ENCODE data around the gene CACNA1E. TPM values are rescaled to one million over a fixed set of nuclear protein-coding genes. Genes with fewer than 3 reads are reported as not detected.
"Not testable (repeated sequence)": the region's sequence is repeated elsewhere in the genome, so short reads cannot be mapped to it uniquely, and the experiment has no call there.

Gene CACNA1E
- total RNA-seq, 2 experiments from 2014 or later = 0.08 TPM; not detected in 1

GRCh38 chr1:181531441-181531840 lies 48.1 kb downstream of the CACNA1E start:
- no peak for DNase-seq
- no peak for ATAC-seq
- ChIA-PET POLR2A (no interaction called here), CTCF (interaction anchor here (1.1 kb wide), 1 partner anchor 13 kb away, joined by 3 read pairs; no protein-coding TSS in a partner anchor)
- Mint-ChIP-seq H3K27ac (no peak overlapping the region), H3K4me1 (ENCODE audit: low read depth) (no peaks in the 10 kb centered on the region), H3K9me3 (ENCODE audit: insufficient read depth) (peaks cover 7% of the 10 kb centered on the region), H3K27me3 (ENCODE audit: low read depth) (peaks cover 5% of the 10 kb centered on the region), H3K4me3 (no peak overlapping the region), H3K36me3 (ENCODE audit: low read depth) (no peaks in the 10 kb centered on the region)

GRCh38 chr1:181531951-181532600 lies 48.8 kb downstream of the CACNA1E start:
- DNase-seq (no peak), ATAC-seq (no peak)
- Mint-ChIP-seq H3K4me1 (ENCODE audit: low read depth) (no peaks in the 10 kb centered on the region), H3K9me3 (ENCODE audit: insufficient read depth) (peaks cover 7% of the 10 kb centered on the region), H3K27me3 (ENCODE audit: low read depth) (peaks cover 5% of the 10 kb centered on the region), H3K4me3 (no peak overlapping the region), H3K27ac (no peak overlapping the region), H3K36me3 (ENCODE audit: low read depth) (no peaks in the 10 kb centered on the region)
- CTCF ChIA-PET = no interaction called here
- POLR2A ChIA-PET = no interaction called here

GRCh38 chr1:181538836-181539235 lies 55.5 kb downstream of the CACNA1E start:
- H3K9me3 Mint-ChIP-seq (ENCODE audit: insufficient read depth) = no peaks in the 10 kb centered on the region
- no peak overlapping the region for H3K27ac Mint-ChIP-seq
- H3K4me1 Mint-ChIP-seq (ENCODE audit: low read depth) = no peaks in the 10 kb centered on the region
- ChIA-PET POLR2A (no interaction called here), CTCF (no interaction called here)
- H3K4me3 Mint-ChIP-seq = no peak overlapping the region
- H3K27me3 Mint-ChIP-seq (ENCODE audit: low read depth) = peaks cover 15% of the 10 kb centered on the region
- DNase-seq = no peak
- no peaks in the 10 kb centered on the region for H3K36me3 Mint-ChIP-seq (ENCODE audit: low read depth)
- ATAC-seq = no peak

GRCh38 chr1:181541458-181541857 lies 58.1 kb downstream of the CACNA1E start:
- Mint-ChIP-seq H3K4me1 (ENCODE audit: low read depth) (no peaks in the 10 kb centered on the region), H3K27me3 (ENCODE audit: low read depth) (peaks cover 18% of the 10 kb centered on the region), H3K36me3 (ENCODE audit: low read depth) (no peaks in the 10 kb centered on the region), H3K27ac (no peak overlapping the region), H3K9me3 (ENCODE audit: insufficient read depth) (no peaks in the 10 kb centered on the region), H3K4me3 (no peak overlapping the region)
- CTCF ChIA-PET = no interaction called here
- POLR2A ChIA-PET = no interaction called here
- ATAC-seq (no peak), DNase-seq (no peak)

GRCh38 chr1:181541947-181542346 lies 58.6 kb downstream of the CACNA1E start:
- Mint-ChIP-seq H3K9me3 (ENCODE audit: insufficient read depth) (no peaks in the 10 kb centered on the region), H3K27ac (no peak overlapping the region), H3K36me3 (ENCODE audit: low read depth) (no peaks in the 10 kb centered on the region), H3K27me3 (ENCODE audit: low read depth) (peaks cover 21% of the 10 kb centered on the region), H3K4me3 (no peak overlapping the region), H3K4me1 (ENCODE audit: low read depth) (no peaks in the 10 kb centered on the region)
- DNase-seq = no peak
- POLR2A ChIA-PET = no interaction called here
- no peak for ATAC-seq
- CTCF ChIA-PET = no interaction called here

- H3K4me3 Mint-ChIP-seq; H3K9me3 Mint-ChIP-seq (ENCODE audit: insufficient read depth); DNase-seq; CTCF ChIA-PET; POLR2A ChIA-PET; H3K4me1 Mint-ChIP-seq (ENCODE audit: low read depth); H3K27ac Mint-ChIP-seq; H3K36me3 Mint-ChIP-seq (ENCODE audit: low read depth); ATAC-seq: not testable (repeated sequence)
- H3K27me3 Mint-ChIP-seq (ENCODE audit: low read depth) = peaks cover 22% of the 10 kb centered on the region
Observed at GRCh38 chr1:181542406-181542805, 59.1 kb downstream of the CACNA1E start.

- ChIA-PET POLR2A (no interaction called here), CTCF (no interaction called here)
- Mint-ChIP-seq H3K27ac (no peak overlapping the region), H3K27me3 (ENCODE audit: low read depth) (peaks cover 12% of the 10 kb centered on the region), H3K36me3 (ENCODE audit: low read depth) (no peaks in the 10 kb centered on the region), H3K9me3 (ENCODE audit: insufficient read depth) (no peaks in the 10 kb centered on the region), H3K4me1 (ENCODE audit: low read depth) (no peaks in the 10 kb centered on the region), H3K4me3 (no peak overlapping the region)
- DNase-seq (no peak), ATAC-seq (no peak)
Observed at GRCh38 chr1:181545395-181545794, 62.1 kb downstream of the CACNA1E start.

- no peaks in the 10 kb centered on the region for H3K36me3 Mint-ChIP-seq (ENCODE audit: low read depth)
- ChIA-PET POLR2A (no interaction called here), CTCF (interaction anchor here (1.4 kb wide), 1 partner anchor 533 kb away, joined by 3 read pairs; no protein-coding TSS in a partner anchor)
- DNase-seq (no peak), ATAC-seq (no peak)
- no peak overlapping the region for H3K4me3 Mint-ChIP-seq
- no peaks in the 10 kb centered on the region for H3K9me3 Mint-ChIP-seq (ENCODE audit: insufficient read depth)
- H3K27me3 Mint-ChIP-seq (ENCODE audit: low read depth) = peaks cover 11% of the 10 kb centered on the region
- H3K27ac Mint-ChIP-seq = no peak overlapping the region
- no peaks in the 10 kb centered on the region for H3K4me1 Mint-ChIP-seq (ENCODE audit: low read depth)
Observed at GRCh38 chr1:181548497-181548896, 65.2 kb downstream of the CACNA1E start.

- H3K9me3 Mint-ChIP-seq (ENCODE audit: insufficient read depth) = no peaks in the 10 kb centered on the region
- H3K27me3 Mint-ChIP-seq (ENCODE audit: low read depth) = peaks cover 6% of the 10 kb centered on the region
- DNase-seq = no peak
- H3K27ac Mint-ChIP-seq = no peak overlapping the region
- no peaks in the 10 kb centered on the region for H3K4me1 Mint-ChIP-seq (ENCODE audit: low read depth)
- no peaks in the 10 kb centered on the region for H3K36me3 Mint-ChIP-seq (ENCODE audit: low read depth)
- ChIA-PET POLR2A (no interaction called here), CTCF (no interaction called here)
- H3K4me3 Mint-ChIP-seq = no peak overlapping the region
- no peak for ATAC-seq
Observed at GRCh38 chr1:181551249-181551648, 67.9 kb downstream of the CACNA1E start.

GRCh38 chr1:181551754-181552153 lies 68.4 kb downstream of the CACNA1E start:
- DNase-seq = no peak
- POLR2A ChIA-PET = no interaction called here

GRCh38 chr1:181554465-181554864 lies 71.1 kb downstream of the CACNA1E start:
- no peaks in the 10 kb centered on the region for H3K36me3 Mint-ChIP-seq (ENCODE audit: low read depth)
- no peak overlapping the region for H3K27ac Mint-ChIP-seq
- no peak overlapping the region for H3K4me3 Mint-ChIP-seq
- CTCF ChIA-PET = no interaction called here
- POLR2A ChIA-PET = no interaction called here
- no peaks in the 10 kb centered on the region for H3K27me3 Mint-ChIP-seq (ENCODE audit: low read depth)
- no peak for DNase-seq
- no peaks in the 10 kb centered on the region for H3K4me1 Mint-ChIP-seq (ENCODE audit: low read depth)
- ATAC-seq = no peak
- no peaks in the 10 kb centered on the region for H3K9me3 Mint-ChIP-seq (ENCODE audit: insufficient read depth)

More at GRCh38 chr1:181551754-181552153, 68.4 kb downstream of the CACNA1E start:
- H3K27me3 Mint-ChIP-seq (ENCODE audit: low read depth) = peaks cover 5% of the 10 kb centered on the region
- no peaks in the 10 kb centered on the region for H3K36me3 Mint-ChIP-seq (ENCODE audit: low read depth)
- no peaks in the 10 kb centered on the region for H3K9me3 Mint-ChIP-seq (ENCODE audit: insufficient read depth)
- CTCF ChIA-PET = no interaction called here
- H3K27ac Mint-ChIP-seq = no peak overlapping the region
- H3K4me3 Mint-ChIP-seq = no peak overlapping the region
- H3K4me1 Mint-ChIP-seq (ENCODE audit: low read depth) = no peaks in the 10 kb centered on the region
- no peak for ATAC-seq

- ATAC-seq = no peak
- ChIA-PET CTCF (no interaction called here), POLR2A (no interaction called here)
- Mint-ChIP-seq H3K4me3 (no peak overlapping the region), H3K9me3 (ENCODE audit: insufficient read depth) (no peaks in the 10 kb centered on the region), H3K4me1 (ENCODE audit: low read depth) (no peaks in the 10 kb centered on the region), H3K27me3 (ENCODE audit: low read depth) (no peaks in the 10 kb centered on the region), H3K27ac (no peak overlapping the region), H3K36me3 (ENCODE audit: low read depth) (no peaks in the 10 kb centered on the region)
- DNase-seq = no peak
Observed at GRCh38 chr1:181556631-181557030, 73.3 kb downstream of the CACNA1E start.

- H3K36me3 Mint-ChIP-seq (ENCODE audit: low read depth) = no peaks in the 10 kb centered on the region
- H3K27ac Mint-ChIP-seq = no peak overlapping the region
- CTCF ChIA-PET = no interaction called here
- H3K9me3 Mint-ChIP-seq (ENCODE audit: insufficient read depth) = no peaks in the 10 kb centered on the region
- H3K4me3 Mint-ChIP-seq = no peak overlapping the region
- POLR2A ChIA-PET = no interaction called here
- no peaks in the 10 kb centered on the region for H3K4me1 Mint-ChIP-seq (ENCODE audit: low read depth)
- no peak for ATAC-seq
- no peak for DNase-seq
- H3K27me3 Mint-ChIP-seq (ENCODE audit: low read depth) = no peaks in the 10 kb centered on the region
Observed at GRCh38 chr1:181557313-181557712, 74.0 kb downstream of the CACNA1E start.

Measured in activated CD8-positive, alpha-beta T cell treated with anti-CD3 and anti-CD28 coated beads, Interleukin-2, amount 10 ng/mL, durations not matched to agents 7 days and 5 days (primary cell).